SK-N-SH (cell line): ENCODE data around the gene RCAN2.

Experiments used
- CTCF ChIP-seq: fragments of 200-600 bp; sonication (generic); IDR thresholded peaks from 2 replicates; pipeline ENCODE4 v1.6.1; 2017; ENCODE audit warnings: antibody characterized with exemption, mild to moderate bottlenecking, moderate library complexity
- FOXJ3 ChIP-seq: sonication (generic); formaldehyde crosslinking; IDR thresholded peaks from 2 replicates; pipeline ENCODE4 v1.5.1; 2020; ENCODE audit warnings: mild to moderate bottlenecking, missing genetic modification reagents
- GATA2 ChIP-seq: sonication (generic); formaldehyde crosslinking; IDR thresholded peaks from 2 replicates; pipeline ENCODE4 v1.5.0; 2020; ENCODE audit warnings: mild to moderate bottlenecking, missing genetic modification reagents
- PBX3 ChIP-seq: IDR thresholded peaks from 2 replicates; pipeline ENCODE4; 2012
- TAF1 ChIP-seq: IDR thresholded peaks from 2 replicates; pipeline ENCODE4 v1.6.1; 2012; ENCODE audit warnings: low read depth, mild to moderate bottlenecking, low read length, moderate library complexity, borderline replicate concordance
- USF2 ChIP-seq: fragments of 150-350 bp; IDR thresholded peaks from 2 replicates; pipeline ENCODE4 v1.6.1; 2017; ENCODE audit warnings: antibody characterized with exemption, low read length, low read depth, borderline replicate concordance
- YY1 ChIP-seq: IDR thresholded peaks from 2 replicates; pipeline ENCODE4 v1.4.0; 2012; ENCODE audit warnings: low read depth, mild to moderate bottlenecking
- TF ChIP-seq, protein P1 (sequence below): IDR thresholded peaks from 2 replicates; pipeline ENCODE4 v1.4.0; 2012; ENCODE audit warnings: low read depth

DNA sequence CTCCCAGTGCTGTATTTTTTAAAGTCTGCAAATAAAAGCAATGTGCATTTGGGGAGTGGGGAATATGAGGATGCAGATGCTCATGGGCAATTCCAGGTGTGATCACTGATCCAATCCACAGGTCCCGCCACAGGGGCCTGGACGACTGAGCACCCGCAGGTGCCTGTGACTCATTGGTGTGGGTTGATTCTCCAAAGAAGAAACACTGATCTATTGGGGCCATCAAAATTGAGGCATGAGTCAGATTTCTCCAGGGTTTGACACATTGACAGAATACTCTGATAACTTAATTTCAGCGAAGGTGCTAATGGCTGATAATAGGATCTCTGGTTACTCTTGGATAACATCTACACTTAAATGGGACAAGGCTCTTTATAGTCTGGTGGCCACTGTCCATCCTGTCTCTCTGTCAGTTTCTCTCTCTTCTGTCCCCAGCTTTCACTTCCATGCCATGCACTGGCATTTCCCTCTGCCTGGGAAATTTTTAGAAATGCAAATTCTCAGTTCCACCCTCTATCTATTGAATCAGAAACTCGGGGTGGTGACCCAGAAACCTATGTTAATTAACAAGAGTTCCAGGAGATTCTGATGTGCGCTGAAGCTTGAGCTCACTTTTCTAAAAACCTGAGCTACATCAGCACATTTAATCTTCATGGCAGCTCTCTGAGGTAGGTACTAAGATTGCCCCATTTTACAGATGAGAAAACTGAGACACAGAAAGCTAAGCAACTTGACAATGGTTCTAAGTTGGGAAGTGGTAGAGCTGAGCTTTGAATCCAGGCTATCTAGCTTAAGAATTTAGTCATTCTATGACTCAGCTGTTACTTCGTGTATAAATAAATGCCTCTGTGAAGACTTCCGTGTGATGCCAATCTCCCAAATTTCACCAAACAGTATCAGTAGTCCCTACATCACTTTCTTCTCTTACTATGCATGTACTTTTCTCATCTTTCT is 10.2 kb upstream of the RCAN2 start:
- TF ChIP-seq FOXJ3 (CRISPR knock-in tag) (no peak), YY1 (no peak), CTCF (no peak), USF2 (no peak), GATA2 (no peak), PBX3 (no peak), TAF1 (no peak)
- TF ChIP-seq, protein P1, sequence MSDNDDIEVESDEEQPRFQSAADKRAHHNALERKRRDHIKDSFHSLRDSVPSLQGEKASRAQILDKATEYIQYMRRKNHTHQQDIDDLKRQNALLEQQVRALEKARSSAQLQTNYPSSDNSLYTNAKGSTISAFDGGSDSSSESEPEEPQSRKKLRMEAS, result no peak
